Activated CD4-positive, alpha-beta T cell treated with anti-CD3 and anti-CD28 coated beads, Interleukin-2, amount 10 ng/mL, durations not matched to agents 7 days and 5 days (primary cell): ENCODE data around the gene LPCAT1. TPM values are rescaled to one million over a fixed set of nuclear protein-coding genes. Genes with fewer than 3 reads are reported as not detected.

Source experiments
- CTCF ChIA-PET: fragments of 350-600 bp; sonication (Branson Sonifier 250); formaldehyde crosslinking; loops from one replicate; lab custom pipeline; 2021; ENCODE audit warnings: antibody characterized with exemption; lab: Charles Lee
- POLR2A ChIA-PET: fragments of 350-600 bp; sonication (Branson Sonifier 250); formaldehyde crosslinking; loops from one replicate; lab custom pipeline; 2021; ENCODE audit warnings: antibody characterized with exemption; lab: Charles Lee
- DNase-seq: peaks from one replicate; pipeline ENCODE4 v3.0.0-alpha.2; 2020
- H3K27ac Mint-ChIP-seq: one replicate; pipeline ENCODE4 v1.8.0; 2021; ENCODE audit warnings: mild to moderate bottlenecking, moderate library complexity, mixed read lengths
- H3K27me3 Mint-ChIP-seq: one replicate; pipeline ENCODE4 v1.8.0; 2021; ENCODE audit warnings: mixed read lengths
- H3K36me3 Mint-ChIP-seq: one replicate; pipeline ENCODE4 v1.8.0; 2021; ENCODE audit warnings: low read depth, mixed read lengths
- H3K4me1 Mint-ChIP-seq: one replicate; pipeline ENCODE4 v1.8.0; 2021; ENCODE audit warnings: mixed read lengths
- H3K4me3 Mint-ChIP-seq: one replicate; pipeline ENCODE4 v1.8.0; 2021; ENCODE audit warnings: mild to moderate bottlenecking, moderate library complexity, mixed read lengths
- H3K9me3 Mint-ChIP-seq: one replicate; pipeline ENCODE4 v1.8.0; 2021; ENCODE audit warnings: mixed read lengths
- total RNA-seq, 2 experiments: library from RNA; stranded (reverse); gene quantifications; one replicate each; pipeline ENCODE4 v1.2.3, GENCODE V29; 2021

The LPCAT1 gene
- total RNA-seq, 2 experiments from 2014 or later = 69.5 to 77.0 TPM

DNA sequence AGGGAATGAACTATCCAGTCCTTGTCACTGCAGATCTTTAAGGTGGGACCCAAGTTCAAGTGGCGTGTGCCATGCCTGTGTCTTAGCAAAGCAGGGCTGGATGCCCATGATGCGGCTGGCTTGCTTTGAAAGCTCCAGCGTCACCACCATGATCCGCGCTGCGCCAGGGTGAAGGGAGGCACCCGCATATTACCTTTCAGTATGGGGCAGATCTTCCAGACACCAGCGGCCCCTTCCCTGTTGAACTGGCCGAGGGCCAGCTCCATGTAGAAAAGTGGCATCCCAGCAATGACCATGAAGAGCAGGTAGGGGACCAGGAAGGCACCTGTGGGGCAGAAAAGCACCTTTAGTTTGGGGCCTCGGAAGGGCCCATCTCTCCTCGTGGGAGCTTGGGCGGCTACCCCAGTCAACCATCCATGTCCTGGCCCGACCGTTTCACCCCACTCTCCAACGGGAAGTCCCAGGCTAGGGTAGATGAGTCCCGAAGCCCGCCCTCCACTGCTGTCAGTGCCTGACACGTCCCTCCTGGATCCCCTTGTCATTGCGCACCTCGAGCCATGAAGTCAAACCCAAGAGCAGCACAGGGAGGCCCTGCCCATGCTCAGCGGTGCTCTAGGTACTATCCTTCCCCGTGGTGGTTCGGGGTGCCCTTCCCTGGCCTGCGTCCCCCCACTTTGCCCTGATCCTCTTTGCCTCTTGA lies 82.4 kb downstream of the LPCAT1 start:
- H3K36me3 Mint-ChIP-seq = no peaks in the 10 kb centered on the region
- no peak overlapping the region for H3K4me3 Mint-ChIP-seq
- H3K27me3 Mint-ChIP-seq = peaks cover 26% of the 10 kb centered on the region
- H3K9me3 Mint-ChIP-seq = peaks cover 4% of the 10 kb centered on the region
- ChIA-PET CTCF (no interaction called here), POLR2A (no interaction called here)
- peaks cover 2% of the 10 kb centered on the region for H3K4me1 Mint-ChIP-seq
- DNase-seq = no peak
- no peak overlapping the region for H3K27ac Mint-ChIP-seq

DNA sequence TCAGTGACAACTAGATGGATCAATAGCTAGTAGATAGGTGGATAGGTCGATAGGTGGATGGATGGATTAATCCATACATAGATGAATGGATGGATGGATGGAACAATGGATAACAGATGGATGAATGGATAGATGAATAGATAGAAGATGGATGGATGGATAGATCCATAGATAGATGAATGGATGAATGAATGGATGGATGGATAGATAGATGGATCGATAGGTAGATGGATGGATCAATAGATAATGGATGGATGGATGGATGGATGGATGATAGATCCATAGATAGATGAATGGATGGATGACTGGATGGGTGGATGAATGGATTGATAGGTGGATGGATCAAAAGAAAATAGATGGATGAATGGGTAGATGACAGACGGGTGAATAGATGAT lies 83.7 kb downstream of the LPCAT1 start:
- ChIA-PET POLR2A (no interaction called here), CTCF (no interaction called here)
- Mint-ChIP-seq H3K36me3 (no peaks in the 10 kb centered on the region), H3K4me1 (peaks cover 2% of the 10 kb centered on the region), H3K4me3 (no peak overlapping the region), H3K9me3 (peaks cover 4% of the 10 kb centered on the region), H3K27me3 (peaks cover 24% of the 10 kb centered on the region), H3K27ac (no peak overlapping the region)
- DNase-seq = no peak

DNA sequence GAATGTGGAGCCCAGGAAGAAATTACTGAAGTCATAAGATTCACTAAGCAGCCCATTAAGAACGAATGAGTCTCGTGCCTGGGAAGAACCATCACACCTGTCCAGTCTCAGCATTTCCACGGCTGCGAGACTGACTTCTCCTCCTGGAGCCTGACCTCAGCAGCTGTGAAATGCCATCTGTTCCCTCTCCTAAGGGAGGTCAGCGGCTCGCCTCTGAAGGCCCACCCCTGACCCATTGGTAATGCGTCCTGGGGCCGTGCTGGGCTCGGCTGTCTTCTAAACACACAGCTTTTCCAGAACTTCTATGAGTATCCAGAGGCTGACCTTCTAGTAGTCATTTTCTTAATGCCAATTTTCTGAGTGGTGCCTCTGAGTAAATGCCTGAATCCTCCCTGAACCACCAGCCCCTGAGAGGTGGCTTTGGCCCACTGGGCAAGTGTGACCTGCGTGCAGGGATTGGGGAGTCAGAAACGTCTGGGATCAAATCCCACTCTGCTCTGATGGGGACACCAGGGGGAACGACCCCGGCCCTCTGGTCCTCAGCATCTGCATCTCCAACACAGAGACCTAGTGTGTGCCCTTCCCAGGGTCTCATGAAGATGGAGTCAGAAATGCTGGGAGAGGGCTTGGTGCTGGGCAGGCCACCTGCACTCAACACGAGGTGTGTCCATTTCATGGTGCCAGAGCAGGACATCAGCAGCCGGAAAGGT lies 84.2 kb downstream of the LPCAT1 start:
- Mint-ChIP-seq H3K27me3 (peaks cover 22% of the 10 kb centered on the region), H3K4me3 (no peak overlapping the region), H3K4me1 (peaks cover 2% of the 10 kb centered on the region), H3K9me3 (peaks cover 4% of the 10 kb centered on the region), H3K36me3 (no peaks in the 10 kb centered on the region), H3K27ac (no peak overlapping the region)
- ChIA-PET CTCF (no interaction called here), POLR2A (no interaction called here)
- no peak for DNase-seq

DNA sequence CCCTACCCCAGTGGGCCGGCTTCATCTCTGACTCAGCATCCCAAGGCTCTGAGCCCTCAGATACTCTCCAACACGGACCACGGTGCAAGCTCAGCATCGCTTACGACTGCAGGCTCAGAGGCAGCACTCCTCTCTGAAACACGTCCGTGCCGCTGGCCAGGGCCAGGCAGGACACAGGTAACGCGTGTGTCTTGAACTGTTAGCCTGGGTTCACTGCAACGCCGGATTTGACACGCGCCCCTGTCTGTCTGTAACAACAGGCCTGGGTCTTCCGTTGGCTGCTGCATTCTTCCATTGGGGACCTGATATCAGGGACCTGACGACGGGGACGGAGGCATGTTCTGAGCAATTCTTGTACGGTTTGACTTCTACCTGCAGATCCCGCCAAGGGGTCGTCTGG lies 84.9 kb downstream of the LPCAT1 start:
- H3K27ac Mint-ChIP-seq = no peak overlapping the region
- DNase-seq = no peak
- CTCF ChIA-PET = no interaction called here
- H3K4me3 Mint-ChIP-seq = no peak overlapping the region
- peaks cover 17% of the 10 kb centered on the region for H3K27me3 Mint-ChIP-seq
- no peaks in the 10 kb centered on the region for H3K4me1 Mint-ChIP-seq
- H3K9me3 Mint-ChIP-seq = peaks cover 4% of the 10 kb centered on the region
- POLR2A ChIA-PET = no interaction called here
- H3K36me3 Mint-ChIP-seq = no peaks in the 10 kb centered on the region

DNA sequence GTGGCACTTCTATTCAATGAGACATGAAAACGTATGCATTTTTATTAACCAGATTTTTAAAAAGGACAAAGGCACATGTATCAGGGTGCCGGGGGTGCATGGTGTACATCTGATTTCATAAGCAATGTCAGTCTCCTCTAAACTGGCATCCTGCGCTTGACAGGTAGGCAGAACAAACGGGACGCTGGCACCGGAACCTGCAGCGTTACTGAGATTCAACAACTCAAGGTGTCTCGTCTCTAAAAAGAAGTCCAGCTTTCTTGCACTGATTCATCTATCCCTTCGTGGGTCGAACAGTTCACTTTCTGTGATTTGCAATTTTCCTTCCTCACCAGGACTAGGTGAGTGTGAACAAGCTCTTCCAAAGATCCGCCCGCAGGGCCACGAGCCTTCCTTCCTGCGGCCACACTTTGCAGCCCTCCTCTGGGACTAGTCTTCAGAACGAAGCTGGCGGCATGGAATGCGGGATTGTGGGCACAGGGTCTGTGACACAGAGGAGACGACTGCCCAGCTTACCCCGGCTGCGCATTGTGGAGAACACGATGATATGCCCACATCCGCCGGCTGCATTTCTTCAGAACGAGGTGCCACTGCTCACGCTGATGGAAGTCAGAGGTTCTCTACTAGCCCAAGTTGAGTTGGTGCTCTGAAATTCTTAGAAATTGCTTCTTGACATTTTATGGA lies 85.7 kb downstream of the LPCAT1 start:
- no peaks in the 10 kb centered on the region for H3K36me3 Mint-ChIP-seq
- no peak for DNase-seq
- ChIA-PET CTCF (no interaction called here), POLR2A (no interaction called here)
- H3K27me3 Mint-ChIP-seq = peaks cover 8% of the 10 kb centered on the region
- H3K4me1 Mint-ChIP-seq = no peaks in the 10 kb centered on the region
- H3K27ac Mint-ChIP-seq = no peak overlapping the region
- H3K4me3 Mint-ChIP-seq = no peak overlapping the region
- H3K9me3 Mint-ChIP-seq = peaks cover 9% of the 10 kb centered on the region

DNA sequence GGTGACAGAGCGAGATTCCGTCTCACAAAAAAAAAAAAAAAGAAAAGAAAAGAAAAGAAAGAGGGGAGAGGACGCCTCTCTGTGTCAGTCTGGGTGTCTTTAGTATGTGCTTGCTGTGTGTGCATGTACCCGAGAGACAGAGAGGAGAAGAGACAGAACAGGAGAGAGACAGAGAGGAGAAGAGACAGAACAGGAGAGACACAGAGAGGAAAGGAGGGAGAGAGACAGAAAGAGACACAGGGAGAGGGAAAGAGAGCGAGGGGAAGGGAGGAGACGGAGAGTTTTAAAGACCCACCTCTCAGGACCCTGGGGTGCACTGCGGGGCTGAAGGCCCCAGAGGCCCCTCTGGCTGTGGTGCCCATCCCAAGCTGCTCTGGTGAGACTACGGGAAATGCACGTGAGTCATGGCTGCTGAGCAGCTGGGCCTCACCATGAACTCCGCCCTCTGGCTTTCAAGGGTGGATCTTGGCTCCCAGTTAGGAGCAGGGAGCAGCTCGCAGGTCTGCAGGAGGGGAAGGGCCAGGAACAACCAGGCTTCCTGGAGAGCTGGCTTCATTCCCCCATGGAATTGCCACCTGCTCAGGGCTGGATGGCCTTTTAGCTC lies 86.4 kb downstream of the LPCAT1 start:
- Mint-ChIP-seq H3K27me3 (peaks cover 7% of the 10 kb centered on the region), H3K4me1 (no peaks in the 10 kb centered on the region)
- CTCF ChIA-PET = no interaction called here

DNA sequence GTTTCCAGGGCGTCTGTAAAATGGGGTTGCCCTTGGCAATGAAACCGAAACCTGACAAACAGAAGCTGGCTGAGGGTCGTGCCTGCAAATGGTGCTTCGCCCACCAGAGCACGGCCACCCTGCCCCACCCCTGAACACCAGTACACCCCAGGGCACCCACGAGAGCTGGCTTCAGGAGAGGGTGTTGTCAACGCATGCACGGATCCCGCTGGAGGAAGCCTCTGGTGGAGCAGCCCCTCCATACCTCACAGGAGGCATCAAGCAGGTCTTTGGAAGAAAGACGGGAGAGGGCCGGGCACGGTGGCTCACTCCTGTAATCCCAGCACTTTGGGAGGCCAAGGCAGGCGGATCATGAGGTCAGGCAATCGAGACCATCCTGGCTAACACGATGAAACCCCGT lies 87.1 kb downstream of the LPCAT1 start:
- Mint-ChIP-seq H3K4me1 (no peaks in the 10 kb centered on the region), H3K27ac (no peak overlapping the region), H3K27me3 (peaks cover 7% of the 10 kb centered on the region), H3K9me3 (peaks cover 9% of the 10 kb centered on the region), H3K4me3 (no peak overlapping the region), H3K36me3 (no peaks in the 10 kb centered on the region)
- POLR2A ChIA-PET = no interaction called here
- no peak for DNase-seq
- CTCF ChIA-PET = no interaction called here

More for the DNA sequence above, 86.4 kb downstream of the LPCAT1 start:
- H3K4me3 Mint-ChIP-seq = no peak overlapping the region
- no peak for DNase-seq
- peaks cover 9% of the 10 kb centered on the region for H3K9me3 Mint-ChIP-seq
- H3K27ac Mint-ChIP-seq = no peak overlapping the region
- POLR2A ChIA-PET = no interaction called here
- no peaks in the 10 kb centered on the region for H3K36me3 Mint-ChIP-seq

DNA sequence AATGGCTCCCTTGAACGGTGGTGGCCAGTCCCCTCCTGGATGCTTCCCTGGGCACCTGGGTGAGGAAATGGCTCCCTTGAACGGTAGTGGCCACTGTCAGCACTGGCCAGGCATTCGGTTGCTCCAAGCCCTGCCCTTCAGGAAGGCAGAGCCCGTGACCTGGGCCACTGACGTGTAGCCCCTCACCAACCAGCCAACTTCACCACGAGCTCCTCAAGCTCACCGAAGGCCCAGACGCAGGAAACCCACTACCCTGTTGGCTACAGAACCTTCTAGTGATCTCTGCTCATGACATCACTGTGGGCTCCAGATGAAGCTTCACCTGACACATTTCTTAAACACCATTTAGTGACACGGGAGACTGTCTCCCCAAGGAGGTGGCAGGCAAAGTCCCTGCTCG lies 87.7 kb downstream of the LPCAT1 start:
- peaks cover 9% of the 10 kb centered on the region for H3K9me3 Mint-ChIP-seq
- no peak for DNase-seq
- ChIA-PET CTCF (interaction anchor here (0.7 kb wide), 1 partner anchor 164 kb away, joined by 3 read pairs; no protein-coding TSS in a partner anchor), POLR2A (no interaction called here)
- no peaks in the 10 kb centered on the region for H3K36me3 Mint-ChIP-seq
- no peaks in the 10 kb centered on the region for H3K4me1 Mint-ChIP-seq
- H3K27me3 Mint-ChIP-seq = peaks cover 7% of the 10 kb centered on the region
- H3K27ac Mint-ChIP-seq = no peak overlapping the region
- H3K4me3 Mint-ChIP-seq = no peak overlapping the region

DNA sequence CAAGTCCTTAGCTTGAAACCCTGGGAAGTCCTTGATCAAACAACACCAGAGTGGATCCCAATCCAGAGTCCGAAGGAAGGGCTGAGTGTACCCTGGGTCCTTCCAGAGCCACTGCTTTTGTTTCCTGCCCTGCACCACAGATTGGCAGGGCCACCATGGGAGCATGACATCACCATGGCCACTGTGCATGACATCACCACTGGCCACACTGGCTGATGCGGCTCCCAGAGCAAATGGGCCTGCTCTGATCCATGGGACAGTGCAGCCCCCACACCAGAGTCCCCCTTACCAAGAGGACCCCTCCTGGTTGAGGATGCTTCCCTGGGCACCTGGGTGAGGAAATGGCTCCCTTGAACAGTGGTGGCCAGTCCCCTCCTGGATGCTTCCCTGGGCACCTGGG lies 88.4 kb downstream of the LPCAT1 start:
- POLR2A ChIA-PET = no interaction called here
- Mint-ChIP-seq H3K9me3 (peaks cover 12% of the 10 kb centered on the region), H3K36me3 (no peaks in the 10 kb centered on the region), H3K27ac (no peak overlapping the region), H3K27me3 (peaks cover 4% of the 10 kb centered on the region), H3K4me1 (no peaks in the 10 kb centered on the region), H3K4me3 (no peak overlapping the region)
- DNase-seq = no peak
- CTCF ChIA-PET = interaction anchor here (0.5 kb wide), 1 partner anchor 18 kb away, joined by 3 read pairs; no protein-coding TSS in a partner anchor

DNA sequence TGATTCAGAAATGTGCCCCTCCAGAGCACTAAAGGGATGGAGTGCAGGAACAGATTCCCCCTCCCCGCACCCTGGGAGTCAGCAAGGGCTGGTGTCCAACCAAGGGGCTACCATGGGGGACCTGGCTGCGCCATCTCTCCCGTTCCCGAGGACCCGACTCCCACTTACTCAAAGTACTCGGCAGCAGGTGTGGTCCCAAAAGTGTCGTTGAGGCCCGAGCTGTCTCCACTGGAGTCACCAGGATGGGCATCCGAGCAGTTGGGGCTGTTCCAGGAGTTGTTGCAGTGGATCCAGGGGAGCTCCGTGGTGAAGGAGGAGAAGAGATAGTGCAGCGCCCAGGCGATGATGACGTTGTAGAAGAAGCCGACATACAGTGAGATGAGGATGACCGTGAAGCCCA lies 91.5 kb downstream of the LPCAT1 start:
- no peak overlapping the region for H3K27ac Mint-ChIP-seq

DNA sequence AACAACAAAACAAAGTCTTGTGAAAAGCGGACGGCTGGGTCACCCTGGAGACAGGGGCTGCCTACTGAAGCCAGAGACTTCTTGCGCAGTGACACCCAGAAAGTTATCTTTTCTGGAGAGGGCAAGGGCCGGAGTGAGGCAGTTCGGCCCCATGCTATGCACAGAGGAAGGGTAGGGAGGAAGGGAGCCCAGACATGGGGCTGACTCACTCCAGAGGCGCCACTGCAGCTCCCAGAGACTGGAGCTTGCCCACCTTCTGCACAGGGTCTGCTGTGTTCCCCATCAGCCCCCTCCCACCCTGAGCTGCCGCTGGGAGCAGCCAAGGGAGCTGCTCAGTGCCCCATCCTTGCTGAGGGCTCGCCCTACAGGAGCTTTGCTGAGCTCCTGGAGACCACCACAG lies 91.9 kb downstream of the LPCAT1 start:
- CTCF ChIA-PET = no interaction called here
- Mint-ChIP-seq H3K4me1 (no peaks in the 10 kb centered on the region), H3K4me3 (no peak overlapping the region), H3K9me3 (peaks cover 33% of the 10 kb centered on the region), H3K27ac (no peak overlapping the region), H3K27me3 (no peaks in the 10 kb centered on the region), H3K36me3 (peaks cover 4% of the 10 kb centered on the region)
- POLR2A ChIA-PET = no interaction called here
- no peak for DNase-seq

More for the DNA sequence above, 91.5 kb downstream of the LPCAT1 start:
- no peaks in the 10 kb centered on the region for H3K27me3 Mint-ChIP-seq
- H3K36me3 Mint-ChIP-seq = peaks cover 4% of the 10 kb centered on the region
- DNase-seq = no peak
- H3K4me3 Mint-ChIP-seq = no peak overlapping the region
- ChIA-PET POLR2A (no interaction called here), CTCF (no interaction called here)
- H3K4me1 Mint-ChIP-seq = no peaks in the 10 kb centered on the region
- peaks cover 30% of the 10 kb centered on the region for H3K9me3 Mint-ChIP-seq

DNA sequence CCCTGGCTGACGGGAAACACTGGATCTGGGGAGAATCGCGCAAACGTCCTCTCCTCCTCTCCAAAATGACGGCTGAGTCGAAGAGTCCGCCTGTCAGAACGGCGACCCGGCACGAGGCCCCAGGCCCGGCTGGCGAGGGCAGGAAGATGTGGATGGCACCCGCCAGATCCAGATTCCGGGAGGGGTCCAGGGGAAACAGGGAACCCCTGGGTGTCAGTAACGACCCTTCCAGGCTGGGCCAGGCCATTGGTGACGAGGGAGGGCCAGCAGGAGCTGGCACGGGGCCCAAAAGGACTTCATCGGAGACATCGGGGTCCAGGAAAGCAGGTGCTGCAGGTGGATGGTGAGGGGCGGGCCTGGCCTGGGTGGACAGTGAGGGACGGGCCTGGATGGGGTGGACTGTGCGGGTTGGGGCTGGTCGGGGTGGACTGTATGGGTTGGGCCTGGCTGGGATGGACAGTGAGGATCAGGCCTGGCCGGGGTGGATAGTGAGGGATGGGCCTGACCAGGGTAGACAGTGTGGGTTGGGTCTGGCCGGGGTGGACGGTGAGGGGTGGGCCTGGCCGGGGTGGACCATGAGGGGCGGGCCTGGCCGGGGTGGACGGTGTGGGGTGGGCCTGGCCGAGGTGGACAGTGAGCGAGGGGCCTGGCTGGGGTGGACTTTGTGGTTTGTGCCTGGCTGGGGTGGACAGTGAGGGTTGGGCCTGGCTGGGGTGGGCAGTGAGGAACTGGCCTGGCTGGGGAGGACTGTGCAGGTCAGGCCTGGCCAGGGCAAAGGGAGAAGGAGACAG lies 92.5 kb downstream of the LPCAT1 start:
- CTCF ChIA-PET = no interaction called here
- H3K36me3 Mint-ChIP-seq = peaks cover 4% of the 10 kb centered on the region

More for the DNA sequence above, 92.5 kb downstream of the LPCAT1 start:
- no peak for DNase-seq
- Mint-ChIP-seq H3K27me3 (no peaks in the 10 kb centered on the region), H3K4me3 (no peak overlapping the region), H3K9me3 (peaks cover 36% of the 10 kb centered on the region), H3K27ac (no peak overlapping the region), H3K4me1 (no peaks in the 10 kb centered on the region)
- POLR2A ChIA-PET = no interaction called here
